Measurements from ENCODE around the gene PHKG2.
A peak's percentile ranks its signal among the peaks of the same experiment; 100 is the strongest.

PHKG2 gene

GRCh38 chr16:30728899-30729672, 19.1 kb upstream of the PHKG2 start:
- DNase-seq, result no peak

- DNase-seq, result no peak
Observed at GRCh38 chr16:30731411-30731810, 16.8 kb upstream of the PHKG2 start.

- no peak for DNase-seq
Observed at GRCh38 chr16:30736995-30737793, 11.0 kb upstream of the PHKG2 start.

- no peak for DNase-seq
Observed at GRCh38 chr16:30737794-30738648, 10.2 kb upstream of the PHKG2 start.

- no peak for DNase-seq
Observed at GRCh38 chr16:30738984-30739951, 9.0 kb upstream of the PHKG2 start.

GRCh38 chr16:30740364-30741251, 7.6 kb upstream of the PHKG2 start:
- no peak for DNase-seq

GRCh38 chr16:30741461-30741914, 6.7 kb upstream of the PHKG2 start:
- no peak for DNase-seq

GRCh38 chr16:30743716-30744115, 4.5 kb upstream of the PHKG2 start:
- DNase-seq, result no peak

- DNase-seq, result no peak
Observed at GRCh38 chr16:30744183-30744582, 4.0 kb upstream of the PHKG2 start.

GRCh38 chr16:30745082-30745481, 3.1 kb upstream of the PHKG2 start:
- no peak for DNase-seq

- DNase-seq, result peak; percentile 42 to 43
Observed at GRCh38 chr16:30746638-30747175, 1.5 kb upstream of the PHKG2 start.

GRCh38 chr16:30747331-30747730, 894 bp upstream of the PHKG2 start:
- DNase-seq, result no peak

GRCh38 chr16:30748634-30749445, 615 bp downstream of the PHKG2 start:
- DNase-seq, result no peak

- no peak for DNase-seq
Observed at GRCh38 chr16:30750201-30750600, 2.0 kb downstream of the PHKG2 start.

- no peak for DNase-seq
Observed at GRCh38 chr16:30750876-30751465, 2.7 kb downstream of the PHKG2 start.

- DNase-seq, result no peak
Observed at GRCh38 chr16:30753596-30753995, 5.4 kb downstream of the PHKG2 start.

GRCh38 chr16:30755955-30756780, 7.9 kb downstream of the PHKG2 start:
- DNase-seq, result no peak

GRCh38 chr16:30756781-30757100, 8.5 kb downstream of the PHKG2 start:
- no peak for DNase-seq

- no peak for DNase-seq
Observed at GRCh38 chr16:30757316-30757715, 9.1 kb downstream of the PHKG2 start.
